NCI-H1436 (cell line): Measurements from ENCODE around the gene ARL6IP4.
A peak's percentile ranks its signal among the peaks of the same experiment; 100 is the strongest.

Experiments used
- DNase-seq: peaks from one replicate; lab custom pipeline; 2025; lab: John Stamatoyannopoulos, UW

Gene ARL6IP4

DNA sequence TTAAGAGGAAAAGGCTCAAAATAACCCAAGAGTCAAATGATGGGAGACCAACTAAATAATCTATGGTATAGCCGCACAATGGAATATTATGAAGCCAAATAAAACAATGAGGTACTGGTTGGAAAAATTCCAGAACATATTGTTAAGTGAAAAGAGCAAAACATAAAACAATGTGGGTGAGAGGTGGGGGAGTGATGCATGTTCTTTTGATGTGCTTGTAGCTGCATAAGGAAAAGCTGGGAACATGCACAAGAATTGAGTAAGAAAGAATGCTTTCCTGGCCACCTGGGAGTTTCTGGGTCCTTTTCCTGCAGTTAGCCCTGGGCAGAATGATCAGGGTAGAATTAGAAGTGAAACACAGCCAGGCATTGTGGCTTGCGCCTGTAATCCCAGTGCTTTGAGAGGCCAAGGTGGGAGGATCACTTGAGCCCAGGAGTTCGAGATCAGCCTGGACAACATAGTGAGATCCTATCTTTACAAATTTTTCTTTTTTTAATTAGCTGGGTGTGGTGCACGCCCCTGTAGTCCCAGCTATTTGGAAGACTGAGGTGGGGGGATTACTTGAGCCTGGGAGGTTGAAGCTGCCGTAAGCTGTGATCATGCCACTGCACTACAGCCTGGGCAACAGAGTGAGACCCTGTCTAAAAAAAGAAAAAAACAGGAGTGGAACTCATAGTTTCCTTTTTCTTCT, 22.1 kb upstream of the ARL6IP4 start:
- DNase-seq = no peak

DNA sequence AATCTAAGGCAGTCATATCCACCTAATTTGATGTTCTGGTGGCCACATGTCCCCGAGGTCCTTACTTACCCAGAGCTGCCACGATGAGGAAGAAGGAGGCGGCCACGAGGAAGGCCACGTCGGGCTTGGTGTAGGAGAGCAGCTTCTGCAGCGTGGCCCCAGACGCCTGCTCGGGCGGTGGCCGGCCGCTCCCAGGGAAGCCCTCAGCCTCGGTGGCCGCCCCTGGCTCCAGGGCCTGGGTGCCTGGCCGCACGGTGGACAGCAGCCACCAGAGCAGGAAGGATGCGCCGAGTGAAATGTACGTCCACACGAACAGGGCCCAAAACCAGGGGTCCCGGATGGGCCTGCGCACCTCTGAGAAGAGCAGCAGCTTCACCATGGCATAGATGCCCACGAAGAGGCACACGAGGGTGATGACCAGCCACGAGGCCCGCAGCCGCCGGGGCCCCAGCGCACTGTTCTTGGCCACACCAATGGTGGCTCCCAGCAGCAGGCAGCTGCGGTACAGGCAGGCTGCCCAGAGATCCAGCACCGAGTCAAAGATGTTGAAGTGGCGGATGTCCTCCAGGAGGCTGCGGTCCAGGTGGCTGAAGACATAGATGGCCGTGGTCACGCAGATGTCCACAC, 20.8 kb upstream of the ARL6IP4 start:
- no peak for DNase-seq

DNA sequence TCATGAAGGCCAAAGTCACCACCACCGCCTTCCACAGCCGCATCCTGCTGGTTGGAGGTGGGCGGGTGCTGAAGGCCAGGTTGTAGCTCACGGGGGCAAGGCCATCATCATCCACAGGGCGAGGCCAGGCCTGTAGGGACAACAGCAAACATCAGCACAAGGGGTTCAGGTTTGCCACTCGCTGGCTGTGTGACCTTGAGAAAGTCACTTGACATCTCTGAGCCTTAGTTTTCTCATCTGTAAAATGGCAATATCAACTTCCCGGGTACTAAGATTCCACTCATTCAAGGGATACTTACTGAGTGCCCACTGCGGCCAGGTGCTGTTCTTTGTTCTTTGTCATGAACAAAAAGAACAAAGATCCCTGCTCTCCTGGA, 20.3 kb upstream of the ARL6IP4 start:
- no peak for DNase-seq

DNA sequence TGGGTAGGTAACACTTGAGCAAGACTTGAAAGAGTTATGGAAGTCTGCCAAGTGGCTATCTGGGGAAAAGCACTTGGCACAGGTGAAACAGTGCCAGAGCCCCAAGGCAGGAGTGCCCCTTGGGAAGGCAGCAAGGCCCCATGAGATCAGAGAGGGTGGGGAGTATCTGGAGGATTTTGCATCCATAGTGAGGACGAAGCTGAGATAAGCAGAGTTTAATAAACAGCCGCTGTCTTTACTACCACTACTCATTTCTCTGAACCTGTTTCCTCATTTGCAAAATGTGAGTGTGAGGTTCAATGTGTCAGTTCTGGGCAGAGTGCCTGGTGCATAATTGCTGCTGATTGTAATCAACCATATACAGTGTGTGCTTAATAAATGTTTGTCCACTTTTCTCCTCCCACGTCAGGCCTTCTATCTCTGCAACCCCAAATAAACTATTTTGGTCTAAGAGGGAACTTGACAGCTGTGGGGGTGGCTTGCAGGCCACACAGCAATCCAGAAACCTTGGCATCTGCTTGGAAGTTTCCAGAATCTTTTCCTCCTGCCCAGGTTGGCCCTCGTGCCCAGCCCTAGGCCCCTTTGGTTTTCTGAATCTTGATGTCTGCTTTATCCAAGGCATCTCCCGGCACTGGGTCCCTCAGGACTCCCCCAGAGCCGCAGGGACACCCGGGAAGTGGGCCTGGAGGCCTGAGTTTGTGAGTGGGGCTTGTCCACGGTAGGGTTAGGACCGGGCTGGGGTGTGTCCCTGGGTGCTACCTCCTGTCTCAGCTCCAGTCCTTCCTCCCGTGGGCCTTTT, 18.8 kb upstream of the ARL6IP4 start:
- peak; percentile 87 for DNase-seq

DNA sequence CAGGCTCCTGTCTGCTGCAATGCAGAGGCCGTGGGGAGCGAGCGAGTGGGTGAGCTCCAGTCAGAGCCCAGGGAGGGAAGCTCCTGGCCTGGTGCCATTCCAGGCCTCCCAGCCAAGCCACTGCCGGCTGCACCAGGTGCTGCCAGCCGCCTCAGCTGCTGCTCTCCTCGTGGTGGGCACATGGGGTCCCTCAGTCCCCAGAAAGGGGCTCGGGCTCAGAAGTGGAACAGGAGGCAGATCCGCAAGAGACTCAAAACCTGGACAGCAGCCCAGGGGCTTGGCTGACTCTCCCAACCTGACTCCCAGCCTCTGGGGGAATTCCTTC, 16.6 kb upstream of the ARL6IP4 start:
- DNase-seq = no peak

DNA sequence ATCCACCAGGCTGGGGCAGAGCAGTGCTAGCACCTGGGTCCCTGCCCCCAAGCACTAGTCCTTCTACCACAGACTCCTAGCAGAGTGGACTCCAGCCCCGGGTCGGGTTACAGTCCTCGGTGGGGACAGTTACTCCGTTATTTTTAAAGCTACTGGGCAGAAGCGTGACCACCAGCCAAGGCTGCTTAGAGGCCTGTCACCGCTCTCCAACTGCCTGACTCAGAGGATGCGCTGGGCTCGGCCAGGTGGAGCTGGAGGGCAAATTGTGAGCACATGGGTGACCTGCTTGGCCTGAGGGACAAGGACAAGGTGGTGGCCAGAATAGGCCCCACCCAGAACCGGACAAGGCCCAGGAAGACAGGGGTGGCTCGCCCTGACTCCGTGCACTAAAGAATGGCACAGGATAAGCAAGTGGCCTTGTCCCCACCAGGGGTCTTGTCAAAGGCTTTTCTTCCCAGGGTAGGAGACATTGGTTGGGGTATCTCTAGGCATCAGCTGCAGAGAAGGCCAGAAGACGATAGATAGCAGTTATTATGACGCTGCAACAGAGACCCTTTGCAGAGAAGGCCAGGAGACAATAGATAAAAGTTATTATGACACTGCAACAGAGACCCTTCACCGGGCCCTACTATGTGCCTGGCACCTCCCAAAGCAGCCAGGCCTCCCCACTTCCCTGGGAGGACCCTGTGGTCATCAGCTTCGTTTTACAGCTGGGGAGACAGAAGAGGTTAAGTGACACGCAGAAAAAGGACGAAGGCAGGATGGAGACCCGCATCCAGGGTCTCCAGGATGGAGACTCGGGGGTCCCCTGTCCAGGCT, 15.8 kb upstream of the ARL6IP4 start:
- DNase-seq = no peak

DNA sequence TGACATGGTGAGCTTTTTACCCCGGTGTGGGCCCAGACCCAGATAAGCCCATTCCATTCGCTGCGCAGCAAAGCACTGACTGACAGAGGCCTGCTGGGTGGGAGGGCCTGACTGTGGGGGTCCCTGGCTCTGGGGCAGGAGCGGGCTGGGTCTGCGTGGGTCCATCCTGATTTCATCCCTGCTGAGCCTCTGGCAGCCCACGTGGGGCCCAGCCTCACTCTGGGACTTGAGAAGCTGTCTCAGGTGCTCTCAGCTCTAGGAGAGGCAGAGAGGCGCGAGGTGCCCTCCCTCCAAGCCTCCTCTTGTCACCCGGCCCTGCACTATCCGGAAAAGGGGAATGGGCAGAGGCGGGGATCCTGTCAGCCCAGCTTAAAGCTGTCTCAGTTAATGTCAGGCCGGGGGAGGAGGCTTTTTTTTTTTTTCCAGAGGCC, 15.1 kb upstream of the ARL6IP4 start:
- no peak for DNase-seq

DNA sequence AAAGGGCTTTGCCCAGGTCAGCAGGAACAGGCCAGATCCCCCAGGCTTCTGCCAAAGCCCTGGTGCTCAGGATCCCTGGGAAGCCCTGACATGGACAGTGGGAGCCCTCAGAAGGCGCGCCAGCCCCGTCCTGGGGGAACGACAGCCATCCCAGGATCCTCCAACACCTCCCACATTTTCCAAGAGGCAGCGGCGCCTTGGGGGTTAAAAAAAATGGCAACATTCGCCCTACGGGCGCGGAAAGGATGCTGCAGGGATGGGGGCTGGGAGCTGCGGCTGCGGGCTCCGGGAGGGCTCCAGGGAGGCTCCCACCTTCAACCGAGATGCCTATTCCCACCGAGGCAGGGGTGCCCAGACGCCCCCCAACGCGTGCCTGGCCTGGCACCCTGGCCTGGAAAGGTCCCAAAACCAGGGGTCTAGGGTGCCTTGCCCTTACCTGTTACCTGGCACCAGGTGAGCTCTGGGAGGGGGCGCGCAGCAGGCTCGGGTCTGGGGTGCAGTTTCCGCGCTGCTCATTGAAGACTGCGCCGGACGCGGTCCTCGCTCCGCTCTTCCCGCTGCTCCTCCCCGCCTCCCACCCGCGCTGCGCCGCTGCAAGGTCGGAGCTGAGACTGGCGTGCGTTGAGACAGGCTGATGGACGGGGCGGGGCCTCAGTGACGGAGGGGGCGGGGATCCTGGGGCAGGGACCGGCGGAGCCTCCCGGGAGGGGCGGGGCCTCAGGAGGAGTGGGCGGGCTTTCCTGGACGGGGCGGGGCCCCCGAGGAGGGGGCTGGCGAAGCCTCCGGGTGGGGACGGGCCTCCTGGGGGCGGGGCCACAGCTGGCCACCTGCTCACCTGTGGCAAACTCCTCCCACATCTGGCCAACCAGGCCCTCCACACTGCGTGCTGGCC, 14.4 kb upstream of the ARL6IP4 start, which contains the start of gene ABCB9:
ABCB9 (minus strand) TSS at position 613 of the 892 bp plus-strand sequence. CDS start 6,228 bp downstream, outside the sequence.
- peak; percentile 93 for DNase-seq

DNA sequence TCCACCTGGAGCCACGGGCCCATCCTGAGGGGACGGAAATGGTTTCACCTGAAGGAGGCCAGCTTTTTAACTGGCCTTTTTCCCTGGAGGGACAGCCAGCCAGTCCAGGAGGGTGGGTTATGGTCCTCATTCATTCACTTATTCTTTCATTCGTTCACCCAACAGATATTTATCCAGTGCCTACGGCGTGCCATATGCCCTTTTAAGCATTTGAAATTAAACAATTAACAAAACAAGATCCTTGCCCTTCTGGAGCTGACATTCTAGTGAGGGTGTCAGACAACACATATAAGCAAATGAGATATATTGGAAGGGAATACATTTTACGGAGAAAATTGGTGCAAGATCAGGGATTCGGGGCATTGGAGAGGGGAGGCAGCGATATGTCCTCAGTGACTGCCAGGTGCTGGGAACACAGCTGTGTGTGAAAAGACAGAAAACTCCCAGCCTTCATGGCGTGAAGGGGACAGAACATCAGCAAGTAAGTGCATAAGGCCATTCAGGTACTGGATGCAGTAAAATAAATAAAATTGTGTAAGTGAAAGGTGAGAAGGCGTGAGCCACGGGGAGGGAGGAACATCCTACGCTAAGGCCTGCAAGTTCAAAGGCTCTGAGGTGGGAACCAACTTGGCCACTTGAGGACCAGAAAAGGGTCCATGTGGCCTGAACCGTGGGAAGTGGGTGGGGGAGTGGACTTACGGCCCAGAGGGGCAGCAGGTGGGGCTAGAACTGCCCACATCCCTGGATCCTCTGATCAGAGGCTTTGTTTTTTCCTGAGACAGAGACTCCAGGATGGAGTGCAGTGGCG, 13.5 kb upstream of the ARL6IP4 start:
- DNase-seq = no peak

DNA sequence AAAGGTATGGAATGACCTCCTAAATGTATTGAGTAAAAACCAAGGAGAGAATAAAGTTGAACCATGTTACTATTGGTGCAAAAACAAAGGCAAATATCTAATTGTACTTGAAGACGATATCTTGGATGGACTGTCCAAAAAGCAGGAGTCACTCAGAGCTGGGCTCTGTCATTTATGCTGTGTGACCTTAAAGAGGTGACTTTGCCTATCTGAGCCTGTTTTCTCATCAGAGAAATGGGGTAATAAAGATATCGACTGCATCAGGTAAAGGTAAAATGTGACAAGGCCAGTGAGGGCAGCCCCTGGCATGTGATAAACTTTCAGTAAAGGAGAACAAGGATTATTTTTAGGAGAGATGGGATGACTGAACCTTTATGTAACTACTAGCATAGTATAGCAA, 12.4 kb upstream of the ARL6IP4 start:
- no peak for DNase-seq

DNA sequence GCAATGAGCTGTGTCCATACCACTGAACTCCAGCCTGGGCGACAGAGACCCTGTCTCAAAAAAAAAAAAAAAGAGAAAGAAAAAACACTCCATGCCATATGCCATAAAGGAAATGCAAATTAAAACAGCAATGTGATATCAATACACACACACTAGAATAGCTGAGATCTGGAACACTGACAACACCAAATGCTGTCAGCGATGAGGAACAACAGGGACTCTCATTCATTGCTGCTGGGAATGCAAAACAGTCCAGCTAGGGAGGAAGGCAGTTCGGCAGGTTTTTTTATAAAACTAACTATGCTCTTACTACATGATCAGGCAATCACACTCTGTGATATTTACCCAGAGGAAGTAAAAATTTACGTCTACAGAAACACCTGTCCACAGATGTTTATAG, 10.8 kb upstream of the ARL6IP4 start:
- DNase-seq = no peak

DNA sequence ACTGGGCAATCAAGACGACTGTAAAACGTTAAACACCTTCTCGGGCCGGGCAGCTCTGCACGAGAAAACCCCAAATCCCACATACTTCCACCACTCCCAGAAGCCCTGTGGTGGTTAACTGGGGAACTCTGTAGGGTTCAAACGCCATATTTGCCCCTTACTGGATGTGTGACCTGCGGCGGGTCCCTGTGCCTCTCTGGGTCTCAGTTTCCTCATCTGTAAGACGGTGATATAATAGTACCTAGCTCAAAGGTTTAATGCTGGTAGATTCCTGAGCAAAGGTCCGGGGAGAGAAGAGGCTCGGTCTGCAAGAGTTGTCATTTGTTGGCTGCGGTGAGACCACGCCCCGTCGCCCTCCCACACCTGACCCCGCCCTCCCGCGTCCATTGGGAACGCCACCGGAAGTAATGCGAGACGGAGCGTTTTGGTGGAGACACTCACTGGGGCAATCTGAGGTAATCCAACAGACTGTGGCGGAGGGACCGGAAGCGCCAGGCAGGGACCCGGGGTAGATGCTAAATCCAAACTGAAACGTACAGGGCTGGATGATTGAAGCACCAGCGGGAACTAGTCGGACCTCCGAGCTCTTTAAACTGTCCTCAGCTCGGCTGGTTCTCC, 6.1 kb upstream of the ARL6IP4 start:
- DNase-seq = peak; percentile 96

DNA sequence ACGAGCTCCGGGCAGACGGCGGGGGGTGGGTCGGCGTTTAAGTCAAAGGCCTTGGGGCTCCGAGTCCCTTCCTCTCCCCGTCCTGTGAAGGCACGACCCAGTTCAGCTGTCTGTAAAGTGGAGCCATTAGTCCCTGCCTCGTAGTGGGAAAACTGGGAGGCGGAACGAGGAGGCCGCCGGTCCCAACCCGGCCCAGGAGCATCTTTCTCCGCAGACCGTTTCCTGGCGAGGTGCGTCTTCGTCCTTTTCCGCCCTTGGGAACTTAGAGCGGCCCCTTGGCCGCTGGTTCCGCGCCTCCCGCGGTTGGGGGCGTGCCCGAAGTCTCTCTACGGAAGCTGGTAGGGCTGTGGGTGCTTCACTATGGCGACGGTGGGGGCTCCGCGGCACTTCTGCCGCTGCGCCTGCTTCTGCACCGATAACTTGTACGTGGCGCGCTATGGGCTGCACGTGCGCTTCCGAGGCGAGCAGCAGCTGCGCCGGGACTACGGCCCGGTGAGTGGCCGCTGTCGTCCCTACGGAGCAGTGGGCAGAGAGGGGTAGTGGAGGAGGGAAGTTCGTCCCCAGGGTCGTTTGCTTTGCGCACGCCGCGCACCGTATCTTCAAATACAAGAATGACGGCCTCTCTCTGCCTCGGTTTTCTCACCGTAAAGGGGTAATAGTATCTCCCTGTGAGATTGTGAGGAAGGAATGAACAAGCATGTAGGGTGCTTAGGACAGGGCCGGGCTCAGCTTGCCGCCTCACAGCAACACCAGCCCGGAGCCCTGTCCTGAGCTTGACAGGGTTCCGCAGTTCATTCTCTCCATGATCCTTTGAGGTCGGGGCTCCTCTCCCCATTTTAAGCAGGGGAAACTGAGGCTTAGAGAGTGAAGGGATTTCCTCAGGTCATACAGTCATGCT, 5.3 kb upstream of the ARL6IP4 start, which contains the start of gene OGFOD2:
OGFOD2 (plus strand) TSS at position 353 of the 898 bp plus-strand sequence; CDS start at position 361, 8 bp downstream.
- peak; percentile 86 for DNase-seq

DNA sequence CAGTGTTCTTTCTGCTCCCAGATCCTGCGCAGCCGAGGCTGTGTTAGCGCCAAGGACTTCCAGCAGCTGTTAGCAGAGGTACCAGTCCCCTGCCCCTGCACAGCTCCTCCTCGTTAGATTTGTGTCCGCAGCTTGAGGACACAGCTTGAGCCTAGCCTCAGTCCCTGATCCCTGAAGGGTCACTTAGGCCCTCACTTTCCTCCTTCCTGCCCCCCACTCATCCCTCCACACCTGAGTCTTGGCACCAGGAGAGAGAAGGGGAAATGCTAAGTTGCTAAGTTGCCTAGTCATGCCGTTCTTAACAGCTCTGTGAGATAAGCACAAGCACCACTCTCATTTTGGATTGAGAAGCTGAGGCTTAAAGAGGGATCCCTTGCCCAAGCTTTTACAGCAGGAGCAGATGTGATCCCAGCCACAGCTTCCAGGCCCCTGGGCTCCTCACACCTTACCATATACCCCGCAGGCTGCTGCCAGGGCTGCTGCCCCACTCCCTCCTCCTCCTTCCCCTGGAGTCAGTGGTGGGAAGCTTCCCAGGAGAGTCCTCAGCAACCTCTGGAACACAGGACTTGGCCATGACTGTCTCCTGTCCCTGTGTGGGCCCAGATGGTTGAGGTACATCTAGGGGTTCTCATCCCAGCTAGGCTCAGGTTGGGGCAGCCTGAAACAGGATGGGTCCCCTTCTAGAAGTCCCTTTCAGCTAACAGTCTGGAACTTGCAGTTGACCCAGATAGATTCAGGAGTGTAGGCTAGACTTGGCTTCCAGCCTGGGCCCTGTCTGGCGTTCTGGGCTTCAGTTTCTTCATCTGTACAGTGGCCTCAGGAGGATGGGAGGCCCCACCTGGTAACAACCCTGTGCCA, 4.5 kb upstream of the ARL6IP4 start:
- no peak for DNase-seq

DNA sequence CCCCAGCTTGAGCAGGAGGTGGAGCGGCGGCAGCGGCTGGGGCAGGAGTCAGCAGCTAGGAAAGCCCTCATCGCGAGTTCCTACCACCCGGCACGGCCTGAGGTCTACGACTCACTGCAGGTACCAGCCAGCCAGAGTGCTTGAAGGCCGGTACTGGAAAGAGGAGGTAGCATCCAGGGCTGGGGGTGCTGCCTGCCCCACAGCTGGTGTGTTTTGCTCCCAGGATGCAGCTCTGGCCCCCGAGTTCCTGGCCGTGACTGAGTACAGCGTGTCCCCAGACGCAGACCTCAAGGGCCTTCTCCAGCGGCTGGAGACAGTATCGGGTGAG, 3.9 kb upstream of the ARL6IP4 start:
- DNase-seq = no peak

DNA sequence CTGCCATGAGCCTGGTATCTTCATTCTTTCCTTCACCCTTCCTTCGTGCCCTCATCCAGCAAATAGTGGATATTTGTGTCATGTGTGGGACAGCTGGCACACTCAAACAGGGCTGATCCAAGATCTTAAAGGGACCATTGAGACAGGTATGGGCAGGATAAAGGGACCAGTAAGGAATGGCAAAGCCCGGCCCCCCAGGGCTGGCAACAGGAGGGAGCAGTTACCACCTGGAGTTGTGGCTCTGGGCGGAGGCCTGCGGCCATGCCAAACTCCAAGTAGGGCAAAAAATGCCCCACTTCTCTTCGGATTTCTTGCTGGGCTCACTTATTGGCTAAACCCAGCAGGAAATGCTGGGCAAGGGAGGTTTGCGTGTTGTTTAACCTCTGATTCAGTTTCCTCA, 3.3 kb upstream of the ARL6IP4 start:
- DNase-seq = no peak

DNA sequence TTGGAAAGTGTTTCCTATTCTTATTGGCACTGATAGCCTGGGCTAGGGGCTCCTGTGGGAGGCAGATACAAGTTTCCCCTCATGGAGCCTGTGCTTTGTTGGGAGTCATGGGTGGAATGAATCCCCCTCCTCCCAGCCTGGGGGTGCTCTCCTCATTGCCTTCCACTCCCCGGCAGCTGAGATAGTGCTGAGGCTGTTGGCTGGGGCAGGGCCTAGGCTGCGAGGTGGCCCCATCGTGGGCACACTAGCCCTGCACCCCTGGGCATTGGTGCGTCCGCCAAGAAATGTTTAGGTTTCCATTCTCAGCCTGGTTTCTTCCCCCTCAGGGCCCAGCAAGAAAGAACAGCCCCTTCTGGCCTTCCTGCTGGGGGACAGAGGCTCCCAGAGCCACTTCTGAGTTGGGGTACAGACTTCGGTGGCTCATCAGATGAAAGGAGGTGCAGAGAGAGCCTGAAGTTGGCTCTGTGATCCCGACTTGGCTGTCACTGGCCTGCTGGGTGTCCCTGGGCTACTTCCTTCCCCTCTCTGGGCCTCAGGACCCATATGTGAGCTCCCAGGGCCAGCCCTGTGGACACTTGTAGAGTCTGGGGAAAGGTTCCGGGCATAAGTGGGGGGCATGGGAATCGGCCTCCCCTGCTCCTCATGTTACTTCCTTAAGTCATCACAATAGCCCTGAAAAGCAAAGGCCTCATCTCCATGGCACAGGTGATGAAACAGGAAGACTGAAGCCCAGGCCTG, 2.7 kb upstream of the ARL6IP4 start:
- no peak for DNase-seq
